ENCODE data around the gene SLC6A1. TPM values are rescaled to one million over a fixed set of nuclear protein-coding genes. Genes with fewer than 3 reads are reported as not detected.

Gene SLC6A1
- total and polyA plus RNA-seq, 2 of the 13 experiments (the other 11 are each of a cell fraction or from before 2014, with no cell fraction given) = not detected

DNA sequence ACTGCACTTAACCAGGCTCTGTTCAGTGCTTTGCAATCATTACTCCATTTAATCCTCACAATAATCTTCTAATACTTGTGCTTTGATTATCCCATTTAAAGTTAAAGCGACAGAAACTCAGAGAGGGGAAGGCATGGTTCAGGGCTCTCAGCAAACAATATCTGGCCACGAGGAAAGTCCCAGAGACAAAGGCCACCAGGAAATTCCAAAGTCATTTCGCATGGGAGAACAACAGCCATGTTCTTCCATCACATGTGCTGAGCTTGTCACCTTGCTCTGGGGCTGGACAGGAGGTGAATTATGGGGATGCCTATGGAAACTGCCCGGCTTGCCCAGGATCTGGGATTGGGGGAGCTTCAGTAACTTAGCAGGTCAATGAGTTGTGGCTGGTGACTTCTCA, 95.5 kb downstream of the SLC6A1 start:
- CTCF ChIA-PET (ENCODE audit: low intra/inter-chr PET ratio, low total read pairs) = no interaction called here
- H3K79me2 ChIP-seq (ENCODE audit: insufficient read depth, low read length) = no peaks in the 10 kb centered on the region
- TF ChIP-seq ZNF510 (CRISPR knock-in tag; IDR thresholded peaks at IDR 0.05; ENCODE audit: low read depth) (no peak), PCBP2 (optimal IDR thresholded peaks at IDR 0.05; ENCODE audit: low read depth, low read length, poor library complexity, severe bottlenecking) (no peak), FOXM1 (CRISPR knock-in tag; IDR thresholded peaks at IDR 0.05) (no peak), PHB2 (IDR thresholded peaks at IDR 0.05; ENCODE audit: partially characterized antibody) (no peak), STAG1 (CRISPR knock-in tag; IDR thresholded peaks at IDR 0.05) (no peak), ZNF430 (CRISPR knock-in tag; IDR thresholded peaks at IDR 0.05) (no peak), PHF21A (CRISPR knock-in tag; IDR thresholded peaks at IDR 0.05) (no peak), GTF2F1 (IDR thresholded peaks at IDR 0.05; ENCODE audit: low read length) (no peak), ZNF879 (CRISPR knock-in tag; IDR thresholded peaks at IDR 0.05) (no peak), ZFY (CRISPR knock-in tag; IDR thresholded peaks at IDR 0.05) (no peak), SCMH1 (CRISPR knock-in tag; IDR thresholded peaks at IDR 0.05; ENCODE audit: borderline replicate concordance) (no peak)
- TF ChIP-seq, protein P1, sequence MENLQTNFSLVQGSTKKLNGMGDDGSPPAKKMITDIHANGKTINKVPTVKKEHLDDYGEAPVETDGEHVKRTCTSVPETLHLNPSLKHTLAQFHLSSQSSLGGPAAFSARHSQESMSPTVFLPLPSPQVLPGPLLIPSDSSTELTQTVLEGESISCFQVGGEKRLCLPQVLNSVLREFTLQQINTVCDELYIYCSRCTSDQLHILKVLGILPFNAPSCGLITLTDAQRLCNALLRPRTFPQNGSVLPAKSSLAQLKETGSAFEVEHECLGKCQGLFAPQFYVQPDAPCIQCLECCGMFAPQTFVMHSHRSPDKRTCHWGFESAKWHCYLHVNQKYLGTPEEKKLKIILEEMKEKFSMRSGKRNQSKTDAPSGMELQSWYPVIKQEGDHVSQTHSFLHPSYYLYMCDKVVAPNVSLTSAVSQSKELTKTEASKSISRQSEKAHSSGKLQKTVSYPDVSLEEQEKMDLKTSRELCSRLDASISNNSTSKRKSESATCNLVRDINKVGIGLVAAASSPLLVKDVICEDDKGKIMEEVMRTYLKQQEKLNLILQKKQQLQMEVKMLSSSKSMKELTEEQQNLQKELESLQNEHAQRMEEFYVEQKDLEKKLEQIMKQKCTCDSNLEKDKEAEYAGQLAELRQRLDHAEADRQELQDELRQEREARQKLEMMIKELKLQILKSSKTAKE (CRISPR knock-in tag; IDR thresholded peaks at IDR 0.05; ENCODE audit: borderline replicate concordance) = no peak
- TF ChIP-seq, protein P2, sequence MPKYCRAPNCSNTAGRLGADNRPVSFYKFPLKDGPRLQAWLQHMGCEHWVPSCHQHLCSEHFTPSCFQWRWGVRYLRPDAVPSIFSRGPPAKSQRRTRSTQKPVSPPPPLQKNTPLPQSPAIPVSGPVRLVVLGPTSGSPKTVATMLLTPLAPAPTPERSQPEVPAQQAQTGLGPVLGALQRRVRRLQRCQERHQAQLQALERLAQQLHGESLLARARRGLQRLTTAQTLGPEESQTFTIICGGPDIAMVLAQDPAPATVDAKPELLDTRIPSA (CRISPR knock-in tag; IDR thresholded peaks at IDR 0.05; ENCODE audit: borderline replicate concordance) = no peak
- TF ChIP-seq, protein P3, sequence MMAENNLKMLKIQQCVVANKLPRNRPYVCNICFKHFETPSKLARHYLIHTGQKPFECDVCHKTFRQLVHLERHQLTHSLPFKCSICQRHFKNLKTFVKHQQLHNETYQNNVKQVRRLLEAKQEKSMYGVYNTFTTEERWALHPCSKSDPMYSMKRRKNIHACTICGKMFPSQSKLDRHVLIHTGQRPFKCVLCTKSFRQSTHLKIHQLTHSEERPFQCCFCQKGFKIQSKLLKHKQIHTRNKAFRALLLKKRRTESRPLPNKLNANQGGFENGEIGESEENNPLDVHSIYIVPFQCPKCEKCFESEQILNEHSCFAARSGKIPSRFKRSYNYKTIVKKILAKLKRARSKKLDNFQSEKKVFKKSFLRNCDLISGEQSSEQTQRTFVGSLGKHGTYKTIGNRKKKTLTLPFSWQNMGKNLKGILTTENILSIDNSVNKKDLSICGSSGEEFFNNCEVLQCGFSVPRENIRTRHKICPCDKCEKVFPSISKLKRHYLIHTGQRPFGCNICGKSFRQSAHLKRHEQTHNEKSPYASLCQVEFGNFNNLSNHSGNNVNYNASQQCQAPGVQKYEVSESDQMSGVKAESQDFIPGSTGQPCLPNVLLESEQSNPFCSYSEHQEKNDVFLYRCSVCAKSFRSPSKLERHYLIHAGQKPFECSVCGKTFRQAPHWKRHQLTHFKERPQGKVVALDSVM (CRISPR knock-in tag; IDR thresholded peaks at IDR 0.05) = no peak
- no peak overlapping the region for H2AFZ ChIP-seq (ENCODE audit: low read length)
- H3K4me1 ChIP-seq (ENCODE audit: insufficient read depth, low read length) = no peaks in the 10 kb centered on the region
- H4K20me1 ChIP-seq (ENCODE audit: insufficient read depth, low read length) = no peaks in the 10 kb centered on the region
- no TSS peak for BruUV-seq (replicated peaks)
- no peaks in the 10 kb centered on the region for H3K36me3 ChIP-seq (replicated peaks in 1 of 2; ENCODE audit: control insufficient read depth in 1 of 2, insufficient read depth in 2 of 2, low read length in 2 of 2)
- WGBS (ENCODE audit: low lambda C conversion rate) = 11% methylated on average over 3 of the region's 4 CpGs
- in situ Hi-C loops (cut with HindIII; ENCODE audit: extremely low pct_ligation_motif_present, low pct_unique_long_range_greater_than_20kb) (no loop called here), intact Hi-C loops (cut with micrococcal nuclease; ENCODE audit: unreplicated experiment) (no loop called here)
- POLR2A ChIA-PET = no interaction called here
- H3K27me3 ChIP-seq (ENCODE audit: control insufficient read depth in 1 of 2, insufficient read depth in 2 of 2, low read length in 2 of 2) = peaks cover 2 to 40% of the 10 kb centered on the region in 2 experiments; a peak in 3 of 5 replicates
- no peaks in the 10 kb centered on the region for H3K9me3 ChIP-seq (ENCODE audit: low read length)
- no peak overlapping the region for H3K9ac ChIP-seq (ENCODE audit: insufficient read depth, low read depth, low read length)
- ATAC-seq = no peak
- no peak for DNase-seq (ENCODE audit: low spot score)
- no peak overlapping the region for H3K27ac ChIP-seq (ENCODE audit: extremely low read length, insufficient read depth, low read length)
- H3K4me2 ChIP-seq (ENCODE audit: low read depth, low read length) = no peak overlapping the region
- FAIRE-seq = no peak
- no peak overlapping the region for H3K4me3 ChIP-seq (replicated peaks in 1 of 3; ENCODE audit: insufficient read depth in 1 of 3, low read depth in 2 of 3, low read length in 3 of 3)

All from HepG2 (cell line).